GM18526 (cell line): ENCODE measurements around the gene ELFN2.

Experiments
- POLR2A ChIP-seq: IDR thresholded peaks from 3 replicates; pipeline ENCODE4 v1.6.1; 2011; ENCODE audit not compliant: insufficient read length; ENCODE audit errors: extremely low read depth

The ELFN2 gene

DNA sequence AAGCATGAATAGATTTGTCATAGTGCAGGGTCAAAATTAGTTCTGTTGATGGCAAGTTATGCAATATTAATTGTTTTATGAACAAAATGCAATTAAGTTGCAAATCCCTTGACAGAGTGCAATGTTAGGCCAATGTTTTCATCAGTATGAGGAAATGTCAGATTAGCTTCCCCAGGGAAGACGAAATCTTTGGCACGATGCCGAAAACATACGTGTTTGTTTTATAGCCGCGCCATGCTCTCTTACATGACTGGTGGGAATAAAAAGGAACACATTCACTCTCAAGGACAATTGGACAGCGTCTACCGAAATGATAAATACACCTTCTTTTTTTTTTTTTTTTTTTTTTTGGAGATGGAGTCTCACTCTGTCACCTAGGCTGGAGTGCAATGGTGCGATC is 31.9 kb upstream of the ELFN2 start:
- no peak for TF ChIP-seq POLR2A

GRCh38 chr22:37457093-37457893 is 30.0 kb upstream of the ELFN2 start:
- no peak for TF ChIP-seq POLR2A

DNA sequence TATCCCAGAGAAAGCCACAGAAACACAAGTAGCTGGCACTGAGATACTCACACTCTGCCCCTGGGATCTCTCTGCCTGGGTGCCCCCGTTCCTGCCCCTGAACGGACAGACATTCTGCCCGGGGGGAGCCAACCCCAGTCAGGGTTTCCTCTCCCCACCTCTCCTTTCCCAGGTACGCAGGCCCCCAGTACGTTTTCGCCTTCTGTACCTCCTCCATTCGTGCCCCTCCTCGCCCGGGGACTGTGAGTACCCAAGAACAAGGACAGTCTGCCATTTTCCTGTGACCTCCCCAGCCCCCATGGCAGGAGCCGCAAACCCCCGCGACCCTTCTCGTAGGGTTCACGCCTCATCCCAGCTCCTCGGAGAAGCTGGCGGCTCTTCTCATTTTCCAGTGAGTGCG is 29.1 kb upstream of the ELFN2 start:
- no peak for TF ChIP-seq POLR2A

DNA sequence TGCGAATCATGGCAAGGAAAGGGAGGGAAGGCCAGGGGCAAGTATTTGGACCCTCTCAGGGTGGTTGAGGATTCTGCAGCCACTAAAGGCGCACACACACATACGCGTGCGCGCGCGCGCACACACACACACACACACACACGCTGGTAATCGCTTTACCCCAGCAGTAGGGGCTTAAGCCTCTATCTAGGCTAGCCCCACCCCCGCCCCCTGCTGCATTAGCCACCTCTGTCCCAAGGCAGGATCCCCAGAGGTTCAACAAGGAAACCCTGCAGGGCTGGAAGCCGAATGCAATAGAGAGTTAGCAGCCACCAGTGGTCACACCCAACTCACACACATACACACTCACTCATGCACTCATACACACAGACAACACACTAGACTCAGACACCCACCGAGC is 28.6 kb upstream of the ELFN2 start:
- no peak for TF ChIP-seq POLR2A

DNA sequence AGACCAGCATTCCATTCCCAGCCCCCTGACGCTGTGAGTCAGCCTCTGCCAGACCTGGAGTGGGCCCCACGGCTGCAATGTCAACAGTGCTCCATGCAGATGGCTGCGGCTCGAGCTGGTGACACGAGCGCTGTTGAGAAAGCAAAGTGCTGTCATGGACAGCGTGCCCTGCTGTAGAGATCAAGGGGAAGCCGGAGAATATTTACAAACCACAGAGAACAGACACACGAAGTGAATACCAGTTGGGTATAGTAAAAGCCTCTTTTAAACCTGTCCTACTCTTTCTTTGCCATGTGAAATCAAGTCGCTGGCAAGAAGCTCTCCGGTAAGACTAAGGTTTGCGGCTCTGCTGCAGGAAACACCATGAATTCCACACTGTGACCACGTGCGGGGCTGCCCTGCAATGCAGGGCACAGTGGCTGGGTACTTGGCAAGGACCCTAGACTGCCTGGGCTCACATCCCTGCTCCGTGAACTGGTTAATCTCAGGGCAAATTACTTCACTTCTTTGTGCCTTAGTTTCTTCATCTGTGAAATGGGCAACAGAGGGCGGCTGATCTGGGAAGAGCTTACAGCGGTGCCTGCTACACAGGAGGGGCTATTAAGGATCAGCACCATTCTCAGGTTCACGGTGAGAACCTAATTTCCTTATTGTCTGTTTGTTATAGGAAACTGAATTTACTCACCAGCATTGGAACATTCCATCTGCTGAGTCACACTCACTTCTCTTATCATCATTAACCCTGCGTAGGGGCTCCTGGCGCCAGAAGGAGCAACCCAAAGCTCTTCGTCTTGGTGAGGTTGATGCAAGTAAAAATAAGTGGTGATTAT is 27.8 kb upstream of the ELFN2 start:
- no peak for TF ChIP-seq POLR2A

DNA sequence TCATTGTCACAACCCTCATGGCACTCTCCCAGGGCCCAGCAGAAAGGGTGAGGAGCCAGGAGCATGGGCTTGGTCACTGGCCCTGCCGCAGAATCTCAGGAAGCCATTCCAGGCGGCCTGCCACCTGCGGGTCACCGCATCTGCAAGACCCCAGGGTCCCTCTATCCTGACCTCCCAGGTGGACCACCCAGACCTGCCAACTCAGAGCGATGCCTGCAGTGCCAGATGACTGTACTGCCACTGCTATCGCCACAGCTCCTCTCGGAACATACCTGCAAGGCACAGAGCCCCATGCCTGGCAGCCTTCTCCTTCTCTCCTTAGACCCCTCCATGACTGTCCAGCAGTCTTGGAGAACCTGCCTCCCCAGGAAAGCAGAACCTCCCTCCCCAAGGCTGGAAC is 26.4 kb upstream of the ELFN2 start:
- TF ChIP-seq POLR2A, result no peak

DNA sequence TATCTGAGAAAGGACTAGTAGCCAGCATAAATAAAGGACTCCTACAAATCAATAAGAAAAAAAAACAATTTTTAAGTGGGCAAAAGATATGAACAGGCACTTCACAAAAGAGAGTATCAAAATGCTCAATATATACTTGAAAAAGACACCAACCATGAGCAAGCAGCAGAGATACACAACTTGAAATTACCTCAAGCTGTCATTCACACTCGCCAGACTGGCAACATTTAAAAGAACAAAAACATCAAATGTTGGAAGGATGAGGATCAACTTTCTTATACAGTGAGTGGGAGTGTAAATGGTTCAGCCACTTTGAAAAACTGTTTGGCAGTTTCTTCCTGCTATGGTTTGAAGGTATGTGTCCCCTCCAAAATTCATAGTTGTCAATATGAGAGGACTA is 23.9 kb upstream of the ELFN2 start:
- no peak for TF ChIP-seq POLR2A

DNA sequence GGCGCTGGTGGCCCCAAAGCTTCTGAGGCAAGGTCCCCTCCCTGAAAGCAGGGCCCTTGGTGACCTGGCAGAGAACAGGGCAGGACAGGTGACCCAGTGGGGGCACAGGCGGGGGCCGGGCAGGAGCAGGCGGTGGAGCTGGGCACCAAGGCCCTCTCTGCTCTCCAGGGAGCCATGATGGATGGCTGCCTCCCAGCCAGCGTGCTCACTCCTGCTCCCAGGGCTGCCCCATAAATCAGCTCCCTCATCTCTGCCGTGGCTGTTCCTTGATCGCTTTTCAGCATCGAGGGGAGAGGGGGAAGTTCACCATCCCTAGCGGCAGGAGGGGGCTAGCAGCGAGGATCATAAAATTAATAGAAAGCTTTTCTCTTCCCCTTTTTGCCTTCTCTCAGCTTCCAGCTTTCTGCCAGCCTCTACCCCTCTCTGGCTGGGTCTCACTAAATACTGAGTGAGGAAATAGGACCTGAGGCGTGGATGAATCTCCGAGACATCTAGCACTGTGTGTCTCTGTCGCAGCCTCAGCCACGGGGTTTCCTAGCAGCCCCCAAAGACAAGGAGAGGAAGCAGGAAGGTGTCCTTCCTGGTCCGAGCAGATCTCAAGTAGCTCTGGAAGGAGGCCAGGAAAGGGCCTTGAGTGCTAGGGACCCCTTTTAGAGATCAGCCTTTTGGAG is 22.2 kb upstream of the ELFN2 start:
- no peak for TF ChIP-seq POLR2A

DNA sequence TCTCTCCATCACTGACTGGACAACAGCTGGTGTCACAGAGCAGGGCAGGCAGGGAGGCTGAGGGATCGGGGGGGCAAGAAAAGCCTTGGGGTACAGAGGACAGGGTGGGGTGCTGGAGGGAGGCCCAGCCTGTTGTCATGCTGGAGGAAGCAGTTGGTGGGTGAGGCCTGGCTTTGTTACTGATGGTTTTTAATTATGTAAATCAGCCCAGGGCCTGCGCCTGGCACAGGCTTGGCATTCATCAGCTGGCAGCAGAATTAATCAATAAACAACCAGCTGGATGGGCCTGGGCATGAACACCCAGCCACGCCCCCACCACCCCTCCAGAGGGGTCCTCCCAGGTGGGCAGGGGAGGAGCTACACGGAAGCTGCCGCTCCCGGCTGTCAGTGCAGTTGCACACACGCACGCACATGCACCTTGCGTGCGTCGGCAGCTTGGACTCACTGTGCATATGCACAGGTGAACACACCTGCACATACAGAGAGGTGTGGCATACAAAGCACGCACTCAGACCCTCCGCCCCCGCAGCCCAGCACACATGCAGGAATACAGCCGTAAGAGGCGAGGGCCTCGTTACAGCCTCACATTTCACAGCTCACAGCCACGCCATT is 21.3 kb upstream of the ELFN2 start:
- TF ChIP-seq POLR2A, result no peak

GRCh38 chr22:37445501-37445900 is 18.2 kb upstream of the ELFN2 start:
- no peak for TF ChIP-seq POLR2A

GRCh38 chr22:37443977-37444376 is 16.7 kb upstream of the ELFN2 start:
- TF ChIP-seq POLR2A, result no peak

GRCh38 chr22:37443086-37443485 is 15.8 kb upstream of the ELFN2 start:
- no peak for TF ChIP-seq POLR2A

GRCh38 chr22:37442537-37442936 is 15.3 kb upstream of the ELFN2 start:
- TF ChIP-seq POLR2A, result no peak

DNA sequence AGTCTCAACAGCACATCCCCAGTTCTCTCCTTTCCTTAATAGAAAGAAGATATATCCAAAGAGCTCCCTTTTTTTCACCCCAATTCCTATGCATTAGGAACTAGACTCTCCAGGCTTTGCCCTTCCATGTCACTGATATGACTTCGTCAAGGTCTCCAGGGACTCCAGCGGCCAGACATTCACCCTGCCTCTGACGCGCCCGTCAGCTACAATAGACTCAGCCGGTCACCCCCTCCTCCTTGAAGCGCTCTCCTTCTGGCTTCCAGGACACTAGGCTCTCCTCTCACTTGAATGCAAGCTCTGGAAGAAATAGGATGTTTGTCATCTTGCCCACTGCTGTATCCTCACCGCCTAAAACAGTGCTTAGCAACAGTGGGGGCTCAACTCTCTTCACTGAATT is 14.9 kb upstream of the ELFN2 start:
- TF ChIP-seq POLR2A, result no peak

DNA sequence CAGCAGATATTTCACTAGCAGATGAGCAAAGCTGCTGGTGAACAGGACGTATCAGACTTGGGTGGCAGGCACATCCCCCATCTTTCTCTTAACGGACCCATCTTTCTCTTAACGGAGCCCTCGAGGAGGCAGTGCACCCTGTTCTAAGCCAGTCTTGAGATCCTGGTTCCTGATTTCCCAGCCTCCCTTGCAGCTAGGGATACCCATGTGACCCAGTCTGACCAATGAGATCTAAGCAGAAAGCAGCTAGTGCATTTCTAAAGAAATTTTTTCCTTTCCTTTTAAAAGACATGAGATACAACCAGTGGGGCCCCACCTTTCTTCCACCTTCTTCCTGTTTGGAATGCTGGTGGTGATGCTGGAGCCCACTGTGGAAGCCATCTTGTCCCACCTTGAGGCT is 13.6 kb upstream of the ELFN2 start:
- TF ChIP-seq POLR2A, result no peak

GRCh38 chr22:37439347-37439746 is 12.1 kb upstream of the ELFN2 start:
- no peak for TF ChIP-seq POLR2A

DNA sequence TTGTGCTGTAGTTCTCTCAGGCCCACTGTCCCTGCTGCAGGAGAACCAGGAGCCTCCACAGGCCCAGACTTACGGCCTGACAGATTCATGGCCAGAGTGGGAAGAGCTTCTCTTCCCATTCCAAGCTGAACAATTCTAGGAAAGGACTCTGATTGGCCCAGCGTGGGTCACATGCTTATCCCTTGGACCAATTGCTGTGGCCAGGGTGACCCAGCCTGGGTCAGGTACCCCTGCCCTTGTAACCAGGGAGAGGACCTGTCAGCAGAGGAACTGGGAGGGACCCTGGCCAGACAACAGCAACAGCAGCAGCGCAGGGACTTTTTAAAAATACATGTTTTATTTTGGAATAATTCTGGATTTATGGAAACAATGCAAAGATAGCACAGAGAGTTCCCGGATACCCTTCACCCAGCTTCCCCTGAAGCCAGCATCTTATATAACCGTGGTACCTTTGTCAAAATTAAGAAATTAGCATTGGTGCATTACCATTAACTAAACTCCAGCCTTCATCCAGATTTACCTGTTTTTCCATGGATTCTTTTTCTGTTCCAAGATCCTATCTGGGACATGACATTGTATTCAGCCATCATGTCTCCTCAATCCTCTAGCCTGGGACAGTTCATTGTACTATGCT is 8.8 kb upstream of the ELFN2 start:
- TF ChIP-seq POLR2A, result no peak
